ENCODE measurements around the gene ARHGAP21. TPM values are rescaled to one million over a fixed set of nuclear protein-coding genes. Genes with fewer than 3 reads are reported as not detected.

The ARHGAP21 gene
- total and polyA plus RNA-seq, 12 donors = 23.0 to 52.3 (median 39.9) TPM

DNA sequence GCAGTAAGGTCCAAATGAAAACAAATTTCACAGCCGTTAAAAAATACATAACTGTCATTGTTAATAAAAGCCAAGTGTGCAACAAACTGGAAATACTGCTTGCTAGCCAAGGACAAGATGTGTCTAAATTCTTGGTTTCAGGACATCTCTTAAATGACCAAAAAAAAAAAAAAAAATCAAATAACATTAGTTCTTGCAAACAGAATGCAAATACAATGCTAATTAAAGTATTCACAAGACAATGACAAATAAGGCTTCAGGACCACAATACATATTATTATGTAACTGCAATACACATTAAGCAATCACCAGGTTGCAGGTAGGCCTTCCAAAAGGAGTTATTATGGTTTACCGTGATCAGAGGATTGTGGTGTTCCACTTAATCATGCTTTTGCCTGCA lies 3.6 kb downstream of the ARHGAP21 start:
- ATAC-seq (no peak), DNase-seq (no peak)
- intact Hi-C loops (cut with DNase I) = loop anchor here in 9 of 10 donors (5.0 to 10.0 kb wide), 13 partner anchors 75 to 365 kb away; partner anchors contain the start of genes PRTFDC1 (in 5 of the 9), ENKUR (in 2 of the 9) and THNSL1 (in 2 of the 9)
- TF ChIP-seq, protein P1, sequence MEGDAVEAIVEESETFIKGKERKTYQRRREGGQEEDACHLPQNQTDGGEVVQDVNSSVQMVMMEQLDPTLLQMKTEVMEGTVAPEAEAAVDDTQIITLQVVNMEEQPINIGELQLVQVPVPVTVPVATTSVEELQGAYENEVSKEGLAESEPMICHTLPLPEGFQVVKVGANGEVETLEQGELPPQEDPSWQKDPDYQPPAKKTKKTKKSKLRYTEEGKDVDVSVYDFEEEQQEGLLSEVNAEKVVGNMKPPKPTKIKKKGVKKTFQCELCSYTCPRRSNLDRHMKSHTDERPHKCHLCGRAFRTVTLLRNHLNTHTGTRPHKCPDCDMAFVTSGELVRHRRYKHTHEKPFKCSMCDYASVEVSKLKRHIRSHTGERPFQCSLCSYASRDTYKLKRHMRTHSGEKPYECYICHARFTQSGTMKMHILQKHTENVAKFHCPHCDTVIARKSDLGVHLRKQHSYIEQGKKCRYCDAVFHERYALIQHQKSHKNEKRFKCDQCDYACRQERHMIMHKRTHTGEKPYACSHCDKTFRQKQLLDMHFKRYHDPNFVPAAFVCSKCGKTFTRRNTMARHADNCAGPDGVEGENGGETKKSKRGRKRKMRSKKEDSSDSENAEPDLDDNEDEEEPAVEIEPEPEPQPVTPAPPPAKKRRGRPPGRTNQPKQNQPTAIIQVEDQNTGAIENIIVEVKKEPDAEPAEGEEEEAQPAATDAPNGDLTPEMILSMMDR (IDR thresholded peaks at IDR 0.05) = no peak
- H3K4me3 ChIP-seq = peak overlapping the region; percentile 14 to 94 (median 86)
- H3K4me1 ChIP-seq = peaks cover 2 to 76% (median 66%) of the 10 kb centered on the region in 9 donors
- H3K27me3 ChIP-seq = no peaks in the 10 kb centered on the region
- no peaks in the 10 kb centered on the region for H3K9me3 ChIP-seq
- 17 to 21% methylated on average over 2 of the region's 2 CpGs for WGBS, 2 donors
- H3K27ac ChIP-seq = peak overlapping the region in 2 of 10 donors; percentile 17 to 99
- peaks cover 0 to 15% (median 0%) of the 10 kb centered on the region in 9 donors for H3K36me3 ChIP-seq

DNA sequence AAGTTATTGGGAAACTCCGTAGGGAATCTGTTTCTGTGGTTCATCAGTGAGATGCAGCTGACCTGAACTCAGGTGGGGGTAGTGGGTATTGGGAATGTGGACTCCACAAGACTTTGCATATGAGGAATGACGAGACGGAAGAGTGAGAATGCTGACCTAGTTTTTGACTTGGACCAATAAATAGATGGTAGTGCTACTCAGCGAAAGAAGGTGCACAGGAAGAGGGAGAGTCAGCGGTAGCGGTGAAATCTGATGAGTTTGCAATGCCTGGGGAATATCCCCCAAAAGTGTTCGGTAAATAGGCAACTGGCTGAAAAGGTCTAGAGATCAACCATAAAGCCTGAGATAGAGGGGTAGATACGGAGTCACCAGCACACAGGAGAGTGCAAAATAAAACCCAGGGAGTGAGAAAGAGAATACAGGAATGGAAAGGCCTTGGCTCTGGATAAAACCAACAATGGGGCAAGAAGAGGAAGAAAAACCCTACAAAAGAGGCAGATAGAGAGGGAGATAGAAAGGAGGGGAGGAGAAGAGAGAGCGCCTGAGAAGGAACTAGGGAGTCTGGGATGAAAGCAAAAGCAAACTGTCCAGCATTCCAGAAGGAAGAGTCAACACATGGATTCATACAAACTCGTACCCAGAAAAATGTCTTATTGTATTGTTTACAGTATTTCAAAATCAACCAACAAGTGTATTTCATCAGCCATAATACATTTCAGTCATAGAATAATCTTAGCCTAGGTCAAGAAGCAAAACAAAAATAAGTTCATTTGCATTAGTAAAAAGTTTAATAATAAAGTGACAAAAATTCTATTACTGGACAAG lies 5.4 kb downstream of the ARHGAP21 start:
- Histone ChIP-seq H3K27me3 (no peaks in the 10 kb centered on the region), H3K9me3 (no peaks in the 10 kb centered on the region), H3K27ac (no peak overlapping the region), H3K4me1 (peaks cover 2 to 88% (median 80%) of the 10 kb centered on the region in 9 donors), H3K36me3 (peaks cover 0 to 15% (median 0%) of the 10 kb centered on the region in 9 donors), H3K4me3 (peak overlapping the region in 5 of 10 donors; percentile 1 to 86 (median 23))
- TF ChIP-seq, protein P1 (IDR thresholded peaks at IDR 0.05) = no peak
- DNase-seq = no peak
- intact Hi-C loops (cut with DNase I) = loop anchor here in 2 of 10 donors (5.0 kb wide), 2 partner anchors 46 to 71 kb away; no protein-coding TSS in a partner anchor
- no peak for ATAC-seq
- 78 to 82% methylated on average over 10 of the region's 10 CpGs for WGBS, 2 donors

DNA sequence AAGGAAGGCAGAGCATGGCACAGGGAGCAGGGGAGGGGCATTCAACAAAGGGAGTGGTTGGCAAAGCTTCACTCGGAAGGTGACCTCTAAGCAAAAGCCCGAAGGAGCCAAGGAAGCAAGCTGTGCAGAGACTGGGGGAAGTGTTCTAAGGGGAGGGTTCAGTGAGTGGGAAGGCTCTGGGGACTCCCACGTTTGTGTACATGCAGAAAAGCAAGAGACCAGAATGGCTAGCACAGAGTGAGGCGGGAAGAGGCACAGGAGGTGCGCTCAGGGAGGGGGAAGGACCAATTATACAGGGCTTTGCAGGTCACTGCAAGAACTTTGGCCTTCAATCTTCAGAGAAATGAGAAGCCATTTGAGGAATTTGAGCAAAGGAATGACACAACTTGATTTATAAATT lies 7.4 kb downstream of the ARHGAP21 start:
- 39 to 41% methylated on average over 5 of the region's 5 CpGs for WGBS, 2 donors
- intact Hi-C loops (cut with DNase I) = loop anchor here in 2 of 10 donors (5.0 kb wide), 2 partner anchors 44 to 69 kb away; no protein-coding TSS in a partner anchor
- Histone ChIP-seq H3K4me3 (no peak overlapping the region), H3K27ac (no peak overlapping the region), H3K27me3 (no peaks in the 10 kb centered on the region), H3K9me3 (no peaks in the 10 kb centered on the region), H3K36me3 (peaks cover 0 to 10% (median 0%) of the 10 kb centered on the region in 9 donors), H3K4me1 (peaks cover 2 to 99% (median 88%) of the 10 kb centered on the region in 9 donors)
- ATAC-seq (peak in 3 of 8 donors; percentile 29 to 71 (median 55)), DNase-seq (no peak)
- TF ChIP-seq, protein P1 (IDR thresholded peaks at IDR 0.05) = no peak

DNA sequence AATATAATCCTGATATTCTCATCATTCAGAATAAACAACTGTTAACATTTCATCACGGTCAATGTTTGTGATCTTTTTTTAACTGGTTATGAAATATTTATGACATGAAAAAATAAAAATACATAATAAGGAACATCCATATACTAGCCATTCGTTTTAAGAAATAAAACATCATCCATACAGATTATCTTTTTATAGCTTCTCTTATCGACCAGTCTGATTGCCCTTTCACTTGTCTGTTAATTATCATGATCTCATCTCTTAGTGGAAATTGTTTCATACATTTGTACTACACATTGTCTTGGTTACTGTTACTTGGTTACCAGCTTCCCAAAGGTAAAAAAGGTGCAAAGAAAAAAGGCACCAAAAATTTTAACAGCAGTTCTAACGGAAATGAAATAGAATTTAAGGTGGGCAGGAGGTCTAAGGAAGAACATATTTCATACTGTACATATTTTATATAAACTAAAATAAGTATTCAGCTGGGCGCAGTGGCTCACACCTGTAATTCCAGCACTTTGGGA lies 8.4 kb downstream of the ARHGAP21 start:
- Histone ChIP-seq H3K27me3 (no peaks in the 10 kb centered on the region), H3K36me3 (peaks cover 0 to 6% (median 0%) of the 10 kb centered on the region in 9 donors), H3K4me1 (peaks cover 2 to 99% (median 81%) of the 10 kb centered on the region in 9 donors), H3K9me3 (no peaks in the 10 kb centered on the region), H3K4me3 (no peak overlapping the region), H3K27ac (no peak overlapping the region)
- WGBS, 2 donors = 54 to 57% methylated on average over 5 of the region's 5 CpGs
- TF ChIP-seq, protein P1 (IDR thresholded peaks at IDR 0.05) = no peak
- DNase-seq (no peak), ATAC-seq (no peak)
- intact Hi-C loops (cut with DNase I) = loop anchor here in 2 of 10 donors (5.0 kb wide), 2 partner anchors 43 to 68 kb away; no protein-coding TSS in a partner anchor
